ENCODE results near the gene SUSD6. TPM values are rescaled to one million over a fixed set of nuclear protein-coding genes. Genes with fewer than 3 reads are reported as not detected.

SUSD6 gene
- total and polyA plus RNA-seq, 4 donors = 6.8 to 10.8 (median 7.6) TPM

GRCh38 chr14:69696204-69696527, 84.8 kb downstream of the SUSD6 start:
- TF ChIP-seq FOXA2 (IDR thresholded peaks at IDR 0.05) (no peak), RXRA (IDR thresholded peaks at IDR 0.05) (no peak), CTCF (IDR thresholded peaks at IDR 0.05; ENCODE audit: low read depth, low read length, missing input control) (no peak), HNF4A (conservative IDR thresholded peaks at IDR 0.05) (no peak), RAD21 (IDR thresholded peaks at IDR 0.05) (no peak), HNF4G (IDR thresholded peaks at IDR 0.05) (no peak), TAF1 (conservative IDR thresholded peaks at IDR 0.05) (no peak), JUND (IDR thresholded peaks at IDR 0.05) (no peak), GABPA (IDR thresholded peaks at IDR 0.05 in 1 of 2, conservative IDR thresholded peaks at IDR 0.05 in 1 of 2) (no peak), MAX (IDR thresholded peaks at IDR 0.05) (no peak), SP1 (IDR thresholded peaks at IDR 0.05) (no peak), YY1 (IDR thresholded peaks at IDR 0.05) (no peak), ATF3 (IDR thresholded peaks at IDR 0.05) (no peak), FOXA1 (IDR thresholded peaks at IDR 0.05) (no peak), EGR1 (IDR thresholded peaks at IDR 0.05; ENCODE audit: low read depth in 2 of 2) (no peak), NR2F2 (IDR thresholded peaks at IDR 0.05) (no peak), REST (IDR thresholded peaks at IDR 0.05) (no peak)
- TF ChIP-seq, protein P1, sequence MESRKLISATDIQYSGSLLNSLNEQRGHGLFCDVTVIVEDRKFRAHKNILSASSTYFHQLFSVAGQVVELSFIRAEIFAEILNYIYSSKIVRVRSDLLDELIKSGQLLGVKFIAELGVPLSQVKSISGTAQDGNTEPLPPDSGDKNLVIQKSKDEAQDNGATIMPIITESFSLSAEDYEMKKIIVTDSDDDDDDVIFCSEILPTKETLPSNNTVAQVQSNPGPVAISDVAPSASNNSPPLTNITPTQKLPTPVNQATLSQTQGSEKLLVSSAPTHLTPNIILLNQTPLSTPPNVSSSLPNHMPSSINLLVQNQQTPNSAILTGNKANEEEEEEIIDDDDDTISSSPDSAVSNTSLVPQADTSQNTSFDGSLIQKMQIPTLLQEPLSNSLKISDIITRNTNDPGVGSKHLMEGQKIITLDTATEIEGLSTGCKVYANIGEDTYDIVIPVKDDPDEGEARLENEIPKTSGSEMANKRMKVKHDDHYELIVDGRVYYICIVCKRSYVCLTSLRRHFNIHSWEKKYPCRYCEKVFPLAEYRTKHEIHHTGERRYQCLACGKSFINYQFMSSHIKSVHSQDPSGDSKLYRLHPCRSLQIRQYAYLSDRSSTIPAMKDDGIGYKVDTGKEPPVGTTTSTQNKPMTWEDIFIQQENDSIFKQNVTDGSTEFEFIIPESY (IDR thresholded peaks at IDR 0.05) = no peak
- no peak overlapping the region for H3K27ac ChIP-seq (ENCODE audit: low read depth in 1 of 2, low read length in 2 of 2)

More at GRCh38 chr14:69696204-69696527, 84.8 kb downstream of the SUSD6 start:
- Histone ChIP-seq H3K27me3 (ENCODE audit: control insufficient read depth in 4 of 4, insufficient read depth in 4 of 4, low read length in 3 of 4) (no peaks in the 10 kb centered on the region), H3K4me1 (ENCODE audit: control insufficient read depth in 4 of 4, insufficient read depth in 4 of 4, low read length in 3 of 4) (peaks cover 9 to 46% (median 24%) of the 10 kb centered on the region in 4 donors), H3K36me3 (ENCODE audit: control insufficient read depth in 4 of 4, insufficient read depth in 3 of 4, low read depth in 1 of 4, low read length in 3 of 4) (no peaks in the 10 kb centered on the region), H3K9ac (ENCODE audit: low read depth in 1 of 2, low read length in 2 of 2) (no peak overlapping the region), H3K9me3 (ENCODE audit: control insufficient read depth in 4 of 4, low read length in 3 of 4) (no peaks in the 10 kb centered on the region), H3K4me3 (ENCODE audit: low read depth in 1 of 3, low read length in 3 of 3) (no peak overlapping the region)
- no peak for DNase-seq (ENCODE audit: low spot score)

Measured in liver (tissue), 9 donors.